Measurements from ENCODE around the gene ODC1. TPM values are rescaled to one million over a fixed set of nuclear protein-coding genes. Genes with fewer than 3 reads are reported as not detected.
A peak's percentile ranks its signal among the peaks of the same experiment; 100 is the strongest.

ODC1 gene
- total RNA-seq, 1 experiment from 2014 or later = 46.6 TPM

- DNase-seq (ENCODE audit: low spot score) (no peak), ATAC-seq (no peak)
- Mint-ChIP-seq H3K9me3 (no peaks in the 10 kb centered on the region), H3K4me1 (peaks cover 12% of the 10 kb centered on the region), H3K36me3 (no peaks in the 10 kb centered on the region), H3K27ac (no peak overlapping the region), H3K4me3 (no peak overlapping the region), H3K27me3 (ENCODE audit: low read depth) (peaks cover 15% of the 10 kb centered on the region)
- TF ChIP-seq CREB1 (CRISPR knock-in tag; IDR thresholded peaks at IDR 0.05) = no peak
- no peak for TF ChIP-seq IRF1 (CRISPR knock-in tag; IDR thresholded peaks at IDR 0.05)
- TF ChIP-seq NR1H2 (CRISPR knock-in tag; IDR thresholded peaks at IDR 0.05) = no peak
- no peak for TF ChIP-seq PREB (CRISPR knock-in tag; IDR thresholded peaks at IDR 0.05; ENCODE audit: borderline replicate concordance)
- no peak for TF ChIP-seq SMAD3 (CRISPR knock-in tag; IDR thresholded peaks at IDR 0.05; ENCODE audit: borderline replicate concordance)
- TF ChIP-seq OVOL2 (CRISPR knock-in tag; IDR thresholded peaks at IDR 0.05; ENCODE audit: borderline replicate concordance) = no peak
- ChIA-PET CTCF (no interaction called here), POLR2A (no interaction called here)
Observed at GRCh38 chr2:10452956-10453904, 5.1 kb upstream of the ODC1 start.

- CTCF ChIA-PET = interaction anchor here (0.5 to 0.7 kb wide), 2 partner anchors 42 to 1964 kb away, joined by 3 to 4 read pairs; no protein-coding TSS in a partner anchor
- Mint-ChIP-seq H3K27ac (no peak overlapping the region), H3K27me3 (ENCODE audit: low read depth) (peaks cover 18% of the 10 kb centered on the region), H3K4me3 (no peak overlapping the region), H3K36me3 (no peaks in the 10 kb centered on the region), H3K9me3 (no peaks in the 10 kb centered on the region), H3K4me1 (peaks cover 14% of the 10 kb centered on the region)
- TF ChIP-seq GABPB1 (CRISPR knock-in tag; IDR thresholded peaks at IDR 0.05) = peak; percentile 87
- TF ChIP-seq AR (CRISPR knock-in tag; IDR thresholded peaks at IDR 0.05) = no peak
- TF ChIP-seq NR1H2 (CRISPR knock-in tag; IDR thresholded peaks at IDR 0.05) = no peak
- DNase-seq (ENCODE audit: low spot score) (no peak), ATAC-seq (no peak)
- POLR2A ChIA-PET = no interaction called here
Observed at GRCh38 chr2:10452312-10452711, 4.2 kb upstream of the ODC1 start.

GRCh38 chr2:10451819-10452218 is 3.7 kb upstream of the ODC1 start:
- DNase-seq (ENCODE audit: low spot score) (no peak), ATAC-seq (no peak)
- H3K4me1 Mint-ChIP-seq = peaks cover 18% of the 10 kb centered on the region
- H3K27me3 Mint-ChIP-seq (ENCODE audit: low read depth) = peaks cover 22% of the 10 kb centered on the region
- no peaks in the 10 kb centered on the region for H3K9me3 Mint-ChIP-seq
- CTCF ChIA-PET = interaction anchor here (0.7 to 0.8 kb wide), 2 partner anchors 17 to 1965 kb away, joined by 3 to 4 read pairs; no protein-coding TSS in a partner anchor
- no peak overlapping the region for H3K4me3 Mint-ChIP-seq
- POLR2A ChIA-PET = interaction anchor here (0.6 kb wide), 1 partner anchor 11 kb away, joined by 3 read pairs; no protein-coding TSS in a partner anchor
- H3K36me3 Mint-ChIP-seq = no peaks in the 10 kb centered on the region
- TF ChIP-seq SOX15 (CRISPR knock-in tag; IDR thresholded peaks at IDR 0.05) (no peak), E2F5 (CRISPR knock-in tag; IDR thresholded peaks at IDR 0.05) (no peak)
- no peak overlapping the region for H3K27ac Mint-ChIP-seq
